LHCN-M2 (cell line): ENCODE results near the gene AKNA. TPM values are rescaled to one million over a fixed set of nuclear protein-coding genes. Genes with fewer than 3 reads are reported as not detected.
"Not testable (repeated sequence)": the region's sequence is repeated elsewhere in the genome, so short reads cannot be mapped to it uniquely, and the experiment has no call there.

ENCODE experiments used
- DNase-seq: peaks from one replicate; pipeline ENCODE4 v3.0.0-alpha.2; 2012; ENCODE audit warnings: low read depth
- total RNA-seq: library from RNA; depleted of rRNA; stranded (reverse); fragments of >200 nt; gene quantifications from 2 replicates; pipeline ENCODE4 v1.2.3, GENCODE V29; 2014

AKNA gene
- total RNA-seq, 1 experiment from 2014 or later, result 3.7 TPM

GRCh38 chr9:114322160-114322818 lies 65.5 kb downstream of the AKNA start:
- not testable (repeated sequence) for DNase-seq

DNA sequence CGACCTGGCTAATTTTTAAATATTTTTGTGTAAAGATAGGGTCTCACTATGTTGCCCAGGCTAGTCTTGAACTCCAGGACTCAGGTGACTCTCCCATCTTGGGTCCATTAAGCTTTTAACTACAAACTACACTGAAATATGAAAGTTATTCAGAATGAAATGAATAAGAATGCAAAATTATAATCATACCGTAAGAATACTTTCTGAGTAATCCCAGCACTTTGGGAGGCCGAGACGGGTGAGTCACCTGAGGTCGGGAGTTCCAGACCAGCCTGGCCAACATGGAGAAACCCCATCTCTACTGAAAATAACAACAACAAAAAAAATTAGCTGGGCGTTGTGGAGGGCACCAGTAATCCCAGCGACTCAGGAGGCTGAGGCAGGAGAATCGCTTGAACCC lies 66.0 kb downstream of the AKNA start:
- peak; percentile 66 for DNase-seq

- DNase-seq, result peak; percentile 34
These were observed 67.1 kb downstream of the AKNA start for GRCh38 chr9:114320710-114321109.

GRCh38 chr9:114319147-114319546 lies 68.6 kb downstream of the AKNA start:
- no peak for DNase-seq

DNA sequence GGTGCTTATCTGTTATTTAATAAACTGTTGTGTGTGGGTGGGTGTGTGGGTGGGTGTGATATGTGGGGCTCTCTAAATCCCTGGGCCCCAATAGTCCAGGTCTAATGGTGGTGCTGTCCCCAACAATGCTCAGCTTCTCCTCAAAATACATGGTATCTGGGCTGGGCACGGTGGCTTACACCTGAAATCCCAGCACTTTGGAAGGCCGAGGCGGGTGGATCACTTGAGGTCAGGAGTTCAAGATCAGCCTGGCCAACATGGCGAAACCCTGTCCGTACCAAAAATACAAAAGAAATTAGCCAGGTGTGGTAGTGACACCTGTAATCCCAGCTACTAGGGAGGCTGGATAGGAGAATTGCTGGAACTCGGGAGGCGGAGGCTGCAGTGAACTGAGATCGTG lies 69.4 kb downstream of the AKNA start:
- no peak for DNase-seq

GRCh38 chr9:114317665-114318357 lies 70.0 kb downstream of the AKNA start:
- DNase-seq, result peak; percentile 38

DNA sequence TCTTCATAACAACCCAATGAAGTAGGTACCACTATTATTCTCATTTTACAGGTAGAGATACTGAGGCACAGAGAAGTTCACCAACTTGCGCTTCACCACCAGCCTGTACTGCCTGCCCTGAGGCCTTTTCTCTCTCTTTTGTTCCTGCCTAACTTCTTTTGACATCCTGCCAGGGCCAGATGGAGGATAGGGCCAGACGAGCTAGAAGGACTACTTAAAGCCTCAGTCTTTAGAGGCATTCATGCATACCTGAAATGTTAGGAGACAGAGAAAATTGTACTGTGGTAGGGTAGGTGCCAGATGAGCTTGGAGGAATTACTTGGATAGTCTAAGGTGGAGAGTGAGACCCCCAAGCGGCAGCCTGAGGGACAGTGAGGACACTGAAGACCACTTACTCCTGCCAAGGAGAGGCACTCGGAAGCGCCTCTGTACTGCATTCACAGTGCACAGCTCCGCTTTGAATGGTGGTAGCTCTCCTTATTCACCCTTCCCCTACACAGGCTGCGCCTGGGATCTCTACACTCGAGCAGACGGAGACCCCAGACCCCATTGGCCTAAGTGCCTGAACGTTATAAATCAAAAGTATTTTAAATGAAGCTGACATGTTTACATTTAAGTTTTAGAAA lies 71.1 kb downstream of the AKNA start:
- no peak for DNase-seq

DNA sequence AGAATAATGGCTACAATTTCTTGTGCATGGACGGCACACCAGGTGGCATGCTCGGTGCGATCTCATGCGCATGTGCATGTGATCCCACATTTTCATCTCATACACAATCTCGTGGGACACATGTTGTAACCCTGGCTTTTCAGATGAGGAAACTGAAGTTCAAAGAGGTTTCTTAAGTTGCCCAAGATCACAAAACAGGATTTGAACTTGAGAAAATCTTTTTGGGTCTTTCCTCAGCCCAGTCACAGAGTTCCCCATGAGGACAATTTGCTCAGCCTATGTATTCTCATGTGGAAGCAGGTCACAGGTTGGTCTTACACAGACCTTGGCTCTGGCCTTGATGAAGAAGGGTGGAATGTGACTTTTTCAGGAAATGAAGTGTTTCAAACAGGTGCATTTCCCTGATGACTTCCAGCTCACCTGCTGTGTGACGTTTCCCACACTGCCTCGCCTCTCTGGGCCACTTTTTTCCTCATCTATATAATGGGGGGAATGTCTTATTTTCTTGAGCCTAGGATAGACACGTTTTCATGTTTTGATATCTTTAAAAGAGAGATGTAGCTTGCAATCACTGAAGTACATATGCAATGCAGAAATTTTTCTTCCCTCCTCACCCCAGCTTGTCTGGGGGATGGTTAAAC lies 71.9 kb downstream of the AKNA start:
- no peak for DNase-seq

- DNase-seq, result no peak
These were observed 72.7 kb downstream of the AKNA start for GRCh38 chr9:114314881-114315722.

DNA sequence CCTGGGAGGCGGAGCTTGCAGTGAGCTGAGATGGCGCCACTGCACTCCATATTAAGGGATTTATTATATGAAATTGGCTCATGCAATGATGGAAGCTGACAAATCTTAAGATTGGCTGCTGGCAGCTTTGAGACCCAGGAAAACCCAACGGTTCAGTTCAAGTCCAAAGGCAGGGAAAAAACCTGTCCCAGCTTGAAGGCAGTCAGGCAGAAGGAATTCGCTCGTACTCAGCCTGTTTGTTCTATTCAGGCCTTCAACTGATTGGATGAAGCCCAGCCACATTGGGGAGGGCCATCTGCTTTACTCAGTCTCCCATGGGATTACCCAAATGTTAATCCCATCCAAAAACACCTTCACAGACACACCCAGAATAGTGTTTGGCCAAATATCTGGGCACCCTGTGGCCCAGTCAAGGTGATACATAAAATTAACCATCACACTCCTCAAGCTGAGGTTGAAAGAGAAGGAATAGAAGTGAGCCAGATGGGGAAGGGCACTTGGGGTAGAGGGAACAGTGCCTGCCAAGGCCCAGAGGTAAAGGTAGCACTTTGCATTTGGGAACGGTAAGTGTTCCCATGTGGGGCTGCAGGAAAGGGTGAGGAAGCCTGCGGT lies 73.4 kb downstream of the AKNA start:
- DNase-seq, result no peak

DNA sequence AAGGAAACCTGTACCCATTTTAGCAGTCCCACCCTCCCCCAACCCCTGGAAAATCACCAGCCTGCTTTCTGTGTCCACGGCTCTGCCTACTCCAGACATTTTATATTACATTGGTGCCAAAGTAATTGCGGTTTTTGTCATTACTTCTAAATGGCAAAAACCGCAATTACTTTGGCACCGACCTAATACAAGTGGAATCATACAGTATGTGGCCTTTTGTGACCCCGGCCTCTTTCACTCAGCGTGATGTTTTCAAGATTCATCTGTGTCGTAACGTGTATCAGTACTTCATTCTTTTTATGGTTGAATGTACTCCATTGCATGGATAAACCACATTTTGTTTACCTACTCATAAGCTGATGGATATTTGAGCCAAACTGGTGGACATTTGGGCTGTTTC lies 74.6 kb downstream of the AKNA start:
- DNase-seq, result no peak

DNA sequence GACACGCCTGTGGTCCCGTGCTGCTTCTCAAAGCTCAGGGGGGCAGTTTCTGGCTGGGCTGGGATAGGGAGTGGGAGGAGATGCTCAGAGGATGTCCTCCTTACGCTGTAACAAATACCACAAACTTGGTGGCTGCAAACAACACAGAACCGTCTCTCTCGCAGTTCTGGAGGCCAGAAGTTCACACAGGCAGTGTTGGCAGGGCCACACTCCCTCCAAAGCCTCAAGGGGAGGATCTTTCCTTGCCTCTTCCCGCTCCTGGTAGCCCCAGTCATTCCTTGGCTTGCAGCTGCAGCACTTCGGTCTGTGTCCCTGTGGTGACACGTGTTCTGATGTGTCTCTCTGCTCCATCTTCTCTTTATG lies 75.3 kb downstream of the AKNA start:
- no peak for DNase-seq

- DNase-seq, result no peak
These were observed 75.9 kb downstream of the AKNA start for GRCh38 chr9:114311571-114312512.

GRCh38 chr9:114310471-114311450 lies 77.0 kb downstream of the AKNA start:
- DNase-seq, result no peak

DNA sequence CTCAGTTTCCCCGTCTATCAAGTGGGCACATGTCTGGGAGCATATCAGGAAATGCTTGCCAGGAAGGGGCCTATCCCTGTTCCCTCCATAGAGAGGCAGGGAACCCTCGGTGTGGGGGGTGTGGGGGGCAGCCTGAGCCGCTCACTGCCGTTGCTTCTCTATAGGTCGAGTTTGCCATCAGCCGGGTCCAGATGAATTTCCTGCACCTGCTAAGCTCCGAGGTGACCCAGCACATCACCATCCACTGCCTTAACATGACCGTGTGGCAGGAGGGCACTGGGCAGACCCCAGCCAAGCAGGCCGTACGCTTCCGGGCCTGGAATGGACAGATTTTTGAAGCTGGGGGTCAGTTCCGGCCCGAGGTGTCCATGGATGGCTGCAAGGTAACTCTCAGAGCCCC lies 78.7 kb downstream of the AKNA start:
- no peak for DNase-seq

DNA sequence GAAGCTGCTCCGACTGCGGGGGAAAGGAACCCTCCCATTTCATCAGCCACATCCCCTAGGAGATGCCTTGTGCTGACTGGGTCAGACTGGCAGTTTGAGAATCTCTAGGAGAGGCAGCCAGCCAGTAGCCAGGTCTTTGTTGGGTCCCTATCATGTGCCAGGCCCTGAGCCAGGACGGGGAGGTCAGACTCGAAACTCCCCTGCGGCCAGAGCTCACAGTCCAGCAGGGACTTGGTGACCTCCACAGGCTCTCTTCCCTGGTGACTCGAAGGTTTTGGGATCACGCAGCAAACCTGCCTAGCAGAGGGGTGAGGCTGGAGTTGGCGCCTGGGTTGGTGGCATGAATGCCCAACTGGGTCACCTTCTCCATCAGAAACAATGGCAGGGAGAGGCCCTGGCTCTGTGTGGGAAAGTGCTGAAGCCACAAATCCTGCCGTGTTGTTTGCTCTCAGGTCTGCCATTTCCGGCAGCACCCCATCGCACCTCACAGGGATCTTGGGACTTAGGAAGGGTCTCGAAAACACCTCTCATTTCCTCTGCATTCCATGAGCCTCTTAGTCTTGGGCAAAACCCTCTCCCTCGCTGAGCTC lies 79.3 kb downstream of the AKNA start:
- no peak for DNase-seq

DNA sequence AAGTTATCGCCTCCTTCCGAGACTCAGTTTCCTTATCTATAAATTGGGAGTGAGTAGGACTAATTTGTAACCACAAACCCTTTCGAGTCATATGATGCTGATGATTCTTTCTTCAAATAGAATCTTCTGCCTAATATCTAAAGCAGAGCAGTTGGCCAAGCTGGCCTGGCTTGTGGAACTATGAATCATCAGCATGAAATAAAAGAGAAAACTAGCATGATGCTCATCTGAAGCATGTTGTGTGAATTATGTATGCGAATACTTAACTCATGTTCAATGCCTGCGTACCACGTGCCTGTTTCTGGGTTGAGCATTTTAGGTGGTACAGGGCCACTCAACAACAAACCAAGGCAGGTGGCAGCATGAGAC lies 79.9 kb downstream of the AKNA start:
- no peak for DNase-seq

- no peak for DNase-seq
These were observed 83.2 kb downstream of the AKNA start for GRCh38 chr9:114304416-114305188.
